HG03135 (cell line): ENCODE data around the gene SPSB2.

Experiments
- ATAC-seq: cut with Tn5 transposase; IDR thresholded peaks from one replicate; pipeline ENCODE4 v1.9.1; 2021; ENCODE audit warnings: mild to moderate bottlenecking, moderate library complexity; ENCODE audit not compliant: unreplicated experiment

The SPSB2 gene

GRCh38 chr12:6853626-6854025 is 19.5 kb downstream of the SPSB2 start:
- no peak for ATAC-seq

GRCh38 chr12:6852651-6853354 is 20.3 kb downstream of the SPSB2 start:
- ATAC-seq = no peak

- ATAC-seq = peak; percentile 70
These were observed 21.0 kb downstream of the SPSB2 start, which contains the start of gene USP5 for GRCh38 chr12:6851921-6852650. USP5 (plus strand) TSS chr12:6852150; CDS start chr12:6852180, 30 bp downstream.

GRCh38 chr12:6851153-6851920 is 21.8 kb downstream of the SPSB2 start, which contains the start of gene CDCA3:
CDCA3 (minus strand) TSS chr12:6851286; CDS start chr12:6850952, 334 bp downstream.
- ATAC-seq = peak; percentile 56

GRCh38 chr12:6850796-6851152 is 22.3 kb downstream of the SPSB2 start:
- ATAC-seq = no peak

GRCh38 chr12:6849976-6850560 is 23.0 kb downstream of the SPSB2 start:
- no peak for ATAC-seq

GRCh38 chr12:6849427-6849826 is 23.7 kb downstream of the SPSB2 start:
- no peak for ATAC-seq

GRCh38 chr12:6847676-6848075 is 25.4 kb downstream of the SPSB2 start:
- ATAC-seq = no peak

GRCh38 chr12:6846316-6846869 is 26.7 kb downstream of the SPSB2 start:
- no peak for ATAC-seq

GRCh38 chr12:6845395-6845794 is 27.7 kb downstream of the SPSB2 start:
- ATAC-seq = no peak

GRCh38 chr12:6843118-6843902 is 29.8 kb downstream of the SPSB2 start:
- no peak for ATAC-seq

GRCh38 chr12:6842075-6842474 is 31.0 kb downstream of the SPSB2 start:
- ATAC-seq = no peak

- no peak for ATAC-seq
These were observed 32.2 kb downstream of the SPSB2 start, which contains the start of gene GNB3 for GRCh38 chr12:6840761-6841515. GNB3 (plus strand) TSS chr12:6840925; CDS start chr12:6841288, 363 bp downstream.

GRCh38 chr12:6840330-6840729 is 32.8 kb downstream of the SPSB2 start:
- no peak for ATAC-seq

- ATAC-seq = no peak
These were observed 33.5 kb downstream of the SPSB2 start for GRCh38 chr12:6839482-6840201.

- ATAC-seq = no peak
These were observed 34.2 kb downstream of the SPSB2 start for GRCh38 chr12:6838854-6839253.

- ATAC-seq = no peak
These were observed 35.6 kb downstream of the SPSB2 start for GRCh38 chr12:6837370-6838060.

- no peak for ATAC-seq
These were observed 36.3 kb downstream of the SPSB2 start for GRCh38 chr12:6836851-6837250.
